ENCODE data around the gene PRKCH. TPM values are rescaled to one million over a fixed set of nuclear protein-coding genes. Genes with fewer than 3 reads are reported as not detected.

PRKCH gene
- polyA plus RNA-seq, 1 donor from 2014 or later, result 2.0 TPM

- H3K9ac ChIP-seq (ENCODE audit: low read length), result no peak overlapping the region
- no peaks in the 10 kb centered on the region for H3F3A ChIP-seq (ENCODE audit: insufficient read depth, low read length, poor library complexity, severe bottlenecking)
- no peaks in the 10 kb centered on the region for H4K20me1 ChIP-seq (ENCODE audit: insufficient read depth)
- no peaks in the 10 kb centered on the region for H3K9me2 ChIP-seq (ENCODE audit: insufficient read depth, low read length)
- H3K4me2 ChIP-seq (ENCODE audit: low read length), result no peak overlapping the region
- no peak for TF ChIP-seq TAF1 (IDR thresholded peaks at IDR 0.05; ENCODE audit: low read depth)
- no peak for TF ChIP-seq SMC3 (conservative IDR thresholded peaks at IDR 0.05; ENCODE audit: poor library complexity)
- TF ChIP-seq CTCF (IDR thresholded peaks at IDR 0.05; ENCODE audit: poor library complexity, severe bottlenecking), result no peak
- no peak for TF ChIP-seq MXI1 (conservative IDR thresholded peaks at IDR 0.05; ENCODE audit: poor library complexity, severe bottlenecking)
- no peak for TF ChIP-seq REST (IDR thresholded peaks at IDR 0.05; ENCODE audit: borderline replicate concordance)
- no peak for TF ChIP-seq EP300 (conservative IDR thresholded peaks at IDR 0.05; ENCODE audit: poor library complexity, severe bottlenecking)
- TF ChIP-seq RAD21 (conservative IDR thresholded peaks at IDR 0.05), result no peak
- no peak for TF ChIP-seq POLR2AphosphoS5 (IDR thresholded peaks at IDR 0.05)
- no peak for TF ChIP-seq EZH2 (IDR thresholded peaks at IDR 0.05; ENCODE audit: borderline replicate concordance, insufficient read depth, low read length, poor library complexity, severe bottlenecking)
- no peaks in the 10 kb centered on the region for H3K27me3 ChIP-seq (ENCODE audit: insufficient read depth, low read depth, low read length)
- H3K27ac ChIP-seq (ENCODE audit: low read length), result no peak overlapping the region
- no peak overlapping the region for H3K4me3 ChIP-seq (ENCODE audit: low read length)
- H3K9me3 ChIP-seq (ENCODE audit: low read length), result no peaks in the 10 kb centered on the region
- H2AFZ ChIP-seq (ENCODE audit: low read depth, low read length), result no peak overlapping the region
- H3K36me3 ChIP-seq (ENCODE audit: insufficient read depth, low read length), result no peaks in the 10 kb centered on the region
- no peaks in the 10 kb centered on the region for H3K79me2 ChIP-seq (replicated peaks; ENCODE audit: insufficient read depth, low read length)
These were observed 23.7 kb downstream of the PRKCH start for GRCh38 chr14:61345151-61345482.

- H3K27ac ChIP-seq (ENCODE audit: low read length), result no peak overlapping the region
- no peaks in the 10 kb centered on the region for H3K36me3 ChIP-seq (ENCODE audit: insufficient read depth, low read length)
These were observed 24.8 kb downstream of the PRKCH start for GRCh38 chr14:61346221-61346620.

More at GRCh38 chr14:61346221-61346620, 24.8 kb downstream of the PRKCH start:
- no peak overlapping the region for H2AFZ ChIP-seq (ENCODE audit: low read depth, low read length)
- H3K79me2 ChIP-seq (replicated peaks; ENCODE audit: insufficient read depth, low read length), result no peaks in the 10 kb centered on the region
- H4K20me1 ChIP-seq (ENCODE audit: insufficient read depth), result no peaks in the 10 kb centered on the region
- no peak overlapping the region for H3K4me3 ChIP-seq (ENCODE audit: low read length)
- no peak overlapping the region for H3K9ac ChIP-seq (ENCODE audit: low read length)
- no peaks in the 10 kb centered on the region for H3K27me3 ChIP-seq (ENCODE audit: insufficient read depth, low read depth, low read length)
- H3F3A ChIP-seq (ENCODE audit: insufficient read depth, low read length, poor library complexity, severe bottlenecking), result no peaks in the 10 kb centered on the region
- H3K9me2 ChIP-seq (ENCODE audit: insufficient read depth, low read length), result no peaks in the 10 kb centered on the region
- H3K4me2 ChIP-seq (ENCODE audit: low read length), result no peak overlapping the region
- TF ChIP-seq EZH2 (IDR thresholded peaks at IDR 0.05; ENCODE audit: borderline replicate concordance, insufficient read depth, low read length, poor library complexity, severe bottlenecking) (no peak), RAD21 (conservative IDR thresholded peaks at IDR 0.05) (no peak), TAF1 (IDR thresholded peaks at IDR 0.05; ENCODE audit: low read depth) (no peak), REST (IDR thresholded peaks at IDR 0.05; ENCODE audit: borderline replicate concordance) (no peak), POLR2AphosphoS5 (IDR thresholded peaks at IDR 0.05) (no peak), CTCF (IDR thresholded peaks at IDR 0.05; ENCODE audit: poor library complexity, severe bottlenecking) (no peak), EP300 (conservative IDR thresholded peaks at IDR 0.05; ENCODE audit: poor library complexity, severe bottlenecking) (no peak), MXI1 (conservative IDR thresholded peaks at IDR 0.05; ENCODE audit: poor library complexity, severe bottlenecking) (no peak), SMC3 (conservative IDR thresholded peaks at IDR 0.05; ENCODE audit: poor library complexity) (no peak)
- H3K9me3 ChIP-seq (ENCODE audit: low read length), result no peaks in the 10 kb centered on the region
